MCF 10A (cell line): ENCODE measurements around the gene KCNMB2. TPM values are rescaled to one million over a fixed set of nuclear protein-coding genes. Genes with fewer than 3 reads are reported as not detected.

Experiments
- BruUV-seq: library from RNA; stranded (reverse); fragments of 400-500 nt; replicated peaks from 2 replicates; lab custom pipeline; 2021; lab: Mats Ljungman, UMichigan
- CTCF ChIA-PET: fragments of 300-600 bp; sonication (Branson Sonifier 250); formaldehyde crosslinking; extraction: SDS; loops from one replicate; lab custom pipeline; 2021; ENCODE audit warnings: antibody characterized with exemption, inconsistent platforms; lab: Yijun Ruan, JAX
- POLR2A ChIA-PET: fragments of 300-600, 350-650 bp; sonication (Branson Sonifier 250); formaldehyde crosslinking; extraction: SDS; loops from one replicate; lab custom pipeline; 2020; ENCODE audit warnings: antibody characterized with exemption, inconsistent platforms; lab: Yijun Ruan, JAX
- DNase-seq: peaks from one replicate; pipeline ENCODE4 v3.0.0-alpha.2; 2018; ENCODE audit not compliant: unreplicated experiment
- H3K27ac Mint-ChIP-seq: one replicate; pipeline ENCODE4 v1.8.0; 2022; ENCODE audit warnings: mild to moderate bottlenecking, low read depth, mixed read lengths; ENCODE audit not compliant: unreplicated experiment
- H3K27me3 Mint-ChIP-seq: one replicate; pipeline ENCODE4 v1.8.0; 2022; ENCODE audit warnings: mixed read lengths; ENCODE audit not compliant: insufficient read depth, unreplicated experiment
- H3K36me3 Mint-ChIP-seq: one replicate; pipeline ENCODE4 v1.8.0; 2022; ENCODE audit warnings: mild to moderate bottlenecking, moderate library complexity, mixed read lengths; ENCODE audit not compliant: insufficient read depth, unreplicated experiment
- H3K4me1 Mint-ChIP-seq: one replicate; pipeline ENCODE4 v1.8.0; 2022; ENCODE audit warnings: mixed read lengths; ENCODE audit not compliant: insufficient read depth, unreplicated experiment
- H3K4me3 Mint-ChIP-seq: one replicate; pipeline ENCODE4 v1.8.0; 2022; ENCODE audit warnings: mild to moderate bottlenecking, moderate library complexity, mixed read lengths; ENCODE audit not compliant: unreplicated experiment
- H3K9me3 Mint-ChIP-seq: one replicate; pipeline ENCODE4 v1.8.0; 2022; ENCODE audit warnings: mixed read lengths; ENCODE audit not compliant: unreplicated experiment
- CTCF ChIP-seq: fragments of 200-600 bp; IDR thresholded peaks from one replicate; pipeline ENCODE4 v1.8.0; 2022; ENCODE audit warnings: antibody characterized with exemption, mild to moderate bottlenecking; ENCODE audit not compliant: unreplicated experiment
- intact Hi-C: fragments of 100-400 bp; cut with micrococcal nuclease; formaldehyde crosslinking; loops from 2 replicates; pipeline ENCODE4 v1.14.1; 2022
- total RNA-seq: library from RNA; stranded (reverse); gene quantifications from 2 replicates; pipeline ENCODE4 v1.2.3, GENCODE V29; 2022

KCNMB2 gene
- total RNA-seq, 1 experiment from 2014 or later, result not detected

- POLR2A ChIA-PET, result interaction anchor here (0.6 kb wide), 1 partner anchor 31 kb away, joined by 3 read pairs; no protein-coding TSS in a partner anchor
- Mint-ChIP-seq H3K27ac (no peak overlapping the region), H3K36me3 (no peaks in the 10 kb centered on the region), H3K9me3 (no peaks in the 10 kb centered on the region), H3K4me3 (no peak overlapping the region), H3K4me1 (no peaks in the 10 kb centered on the region), H3K27me3 (no peaks in the 10 kb centered on the region)
- intact Hi-C loops, result no loop called here
- BruUV-seq, result no TSS peak
- CTCF ChIA-PET, result interaction anchor here (0.7 to 1.3 kb wide), 4 partner anchors 13 to 343 kb away, joined by 3 to 5 read pairs (median 3); no protein-coding TSS in a partner anchor
- TF ChIP-seq CTCF, result no peak
- DNase-seq, result peak; percentile 30
Observed at GRCh38 chr3:178623666-178624255, 87.5 kb downstream of the KCNMB2 start.

- intact Hi-C loops, result no loop called here
- Mint-ChIP-seq H3K9me3 (no peaks in the 10 kb centered on the region), H3K27ac (no peak overlapping the region), H3K4me3 (no peak overlapping the region), H3K36me3 (no peaks in the 10 kb centered on the region), H3K4me1 (no peaks in the 10 kb centered on the region), H3K27me3 (no peaks in the 10 kb centered on the region)
- POLR2A ChIA-PET, result no interaction called here
- BruUV-seq, result no TSS peak
- CTCF ChIA-PET, result interaction anchor here (0.8 to 1.3 kb wide), 3 partner anchors 14 to 342 kb away, joined by 3 to 5 read pairs (median 3); no protein-coding TSS in a partner anchor
- no peak for TF ChIP-seq CTCF
- DNase-seq, result no peak
Observed at GRCh38 chr3:178624276-178624675, 88.0 kb downstream of the KCNMB2 start.

GRCh38 chr3:178625053-178625600, 88.9 kb downstream of the KCNMB2 start:
- ChIA-PET CTCF (interaction anchor here (0.6 kb wide), 1 partner anchor 36 kb away, joined by 3 read pairs; no protein-coding TSS in a partner anchor), POLR2A (no interaction called here)
- H3K4me3 Mint-ChIP-seq, result no peak overlapping the region
- no peak for TF ChIP-seq CTCF
- no peaks in the 10 kb centered on the region for H3K36me3 Mint-ChIP-seq
- H3K9me3 Mint-ChIP-seq, result no peaks in the 10 kb centered on the region
- DNase-seq, result no peak
- intact Hi-C loops, result no loop called here
- no TSS peak for BruUV-seq
- no peaks in the 10 kb centered on the region for H3K27me3 Mint-ChIP-seq
- no peaks in the 10 kb centered on the region for H3K4me1 Mint-ChIP-seq
- H3K27ac Mint-ChIP-seq, result no peak overlapping the region

- Mint-ChIP-seq H3K4me3 (no peak overlapping the region), H3K4me1 (no peaks in the 10 kb centered on the region), H3K27me3 (no peaks in the 10 kb centered on the region), H3K27ac (no peak overlapping the region), H3K9me3 (no peaks in the 10 kb centered on the region), H3K36me3 (no peaks in the 10 kb centered on the region)
- no TSS peak for BruUV-seq
- no peak for DNase-seq
- ChIA-PET POLR2A (interaction anchor here (0.7 kb wide), 1 partner anchor 45 kb away, joined by 3 read pairs; no protein-coding TSS in a partner anchor), CTCF (interaction anchor here (1.1 kb wide), 1 partner anchor 336 kb away, joined by 3 read pairs; no protein-coding TSS in a partner anchor)
- intact Hi-C loops, result no loop called here
- TF ChIP-seq CTCF, result no peak
Observed at GRCh38 chr3:178628037-178628436, 91.8 kb downstream of the KCNMB2 start.
